H9 (cell line): ENCODE results near the gene DDOST. TPM values are rescaled to one million over a fixed set of nuclear protein-coding genes. Genes with fewer than 3 reads are reported as not detected.

Experiments
- DNase-seq: peaks from one replicate; pipeline ENCODE4 v3.0.0-alpha.2; 2017
- H2AFZ ChIP-seq: one replicate; pipeline ENCODE4 v1.6.1; 2013; ENCODE audit warnings: mild to moderate bottlenecking, low read length, control low read depth, moderate library complexity
- H2AK5ac ChIP-seq: 2 replicates; pipeline ENCODE4 v1.6.1; 2013; ENCODE audit warnings: low read length, control low read depth, mixed read lengths; ENCODE audit not compliant: insufficient read length
- H2BK120ac ChIP-seq: one replicate; pipeline ENCODE4 v1.6.1; 2013; ENCODE audit warnings: low read depth, mild to moderate bottlenecking, low read length, control low read depth, inconsistent platforms; ENCODE audit not compliant: poor library complexity, severe bottlenecking
- H2BK12ac ChIP-seq: 2 replicates; pipeline ENCODE4 v1.6.1; 2013; ENCODE audit warnings: low read length, control low read depth, mixed read lengths, low read depth; ENCODE audit not compliant: insufficient read length
- H2BK15ac ChIP-seq: 2 replicates; pipeline ENCODE4 v1.6.1; 2013; ENCODE audit warnings: low read depth, low read length, control low read depth
- H2BK20ac ChIP-seq: one replicate; pipeline ENCODE4 v1.6.1; 2013; ENCODE audit warnings: low read depth, mild to moderate bottlenecking, low read length, control low read depth, inconsistent platforms; ENCODE audit not compliant: poor library complexity, severe bottlenecking
- H2BK5ac ChIP-seq: 2 replicates; pipeline ENCODE4 v1.6.1; 2013; ENCODE audit warnings: low read length, control low read depth, mixed read lengths; ENCODE audit not compliant: insufficient read length
- H3K14ac ChIP-seq: 2 replicates; pipeline ENCODE4 v1.6.1; 2013; ENCODE audit warnings: low read length, control low read depth; ENCODE audit not compliant: insufficient read depth
- H3K18ac ChIP-seq: 2 replicates; pipeline ENCODE4 v1.6.1; 2013; ENCODE audit warnings: low read depth, mild to moderate bottlenecking, mixed read lengths, low read length, control low read depth; ENCODE audit not compliant: insufficient read length
- H3K23ac ChIP-seq: 2 replicates; pipeline ENCODE4 v1.6.1; 2013; ENCODE audit warnings: low read length, control low read depth, mixed read lengths, low read depth; ENCODE audit not compliant: insufficient read length
- H3K23me2 ChIP-seq: 2 replicates; pipeline ENCODE4 v1.6.1; 2013; ENCODE audit warnings: low read depth, mild to moderate bottlenecking, mixed read lengths, low read length, control low read depth; ENCODE audit not compliant: insufficient read length, poor library complexity, severe bottlenecking
- H3K27ac ChIP-seq: 2 replicates; pipeline ENCODE4 v1.5.1; 2013; ENCODE audit warnings: low read length, control low read depth, mixed read lengths, low read depth; ENCODE audit not compliant: insufficient read length
- H3K27me3 ChIP-seq: 2 replicates; pipeline ENCODE4 v1.6.1; 2013; ENCODE audit warnings: low read length, control low read depth, inconsistent platforms; ENCODE audit not compliant: insufficient read depth
- H3K4ac ChIP-seq: 2 replicates; pipeline ENCODE4 v1.6.1; 2013; ENCODE audit warnings: low read depth, mild to moderate bottlenecking, control low read depth, inconsistent platforms, low read length, moderate library complexity
- H3K4me1 ChIP-seq: 2 replicates; pipeline ENCODE4 v1.6.1; 2013; ENCODE audit warnings: low read length, control low read depth, inconsistent platforms; ENCODE audit not compliant: insufficient read depth
- H3K4me2 ChIP-seq: 2 replicates; pipeline ENCODE4 v1.6.1; 2013; ENCODE audit warnings: low read length, control low read depth, mixed read lengths; ENCODE audit not compliant: insufficient read length, insufficient read depth
- H3K56ac ChIP-seq: 2 replicates; pipeline ENCODE4 v1.6.1; 2013; ENCODE audit warnings: low read depth, mild to moderate bottlenecking, mixed read lengths, low read length, control low read depth; ENCODE audit not compliant: insufficient read length
- H3K79me1 ChIP-seq: 2 replicates; pipeline ENCODE4 v1.6.1; 2013; ENCODE audit warnings: low read depth, mild to moderate bottlenecking, moderate library complexity, low read length, control low read depth, inconsistent platforms; ENCODE audit not compliant: insufficient read depth, poor library complexity, severe bottlenecking
- H3K79me2 ChIP-seq: 2 replicates; pipeline ENCODE4 v1.6.1; 2013; ENCODE audit warnings: low read length, control low read depth, inconsistent platforms; ENCODE audit not compliant: insufficient read depth
- H3K9ac ChIP-seq: 2 replicates; pipeline ENCODE4 v1.6.1; 2013; ENCODE audit warnings: low read length, control low read depth, mixed read lengths; ENCODE audit not compliant: insufficient read length; ENCODE audit errors: extremely low read depth
- H3K9me3 ChIP-seq: one replicate; pipeline ENCODE4 v1.6.1; 2013; ENCODE audit warnings: low read depth, low read length, inconsistent platforms; ENCODE audit not compliant: control insufficient read depth
- H3T11ph ChIP-seq: one replicate; pipeline ENCODE4 v1.6.1; 2013; ENCODE audit warnings: mild to moderate bottlenecking, low read length, control low read depth, inconsistent platforms
- H4K20me1 ChIP-seq: one replicate; pipeline ENCODE4 v1.6.1; 2013; ENCODE audit not compliant: control insufficient read depth, insufficient read length, insufficient read depth
- H4K5ac ChIP-seq: 2 replicates; pipeline ENCODE4 v1.6.1; 2013; ENCODE audit warnings: low read depth, mild to moderate bottlenecking, mixed read lengths, low read length, control low read depth; ENCODE audit not compliant: insufficient read length
- H4K8ac ChIP-seq: replicated peaks from 2 replicates; pipeline ENCODE4 v1.6.1; 2013; ENCODE audit warnings: low read length, control low read depth, mixed read lengths, low read depth; ENCODE audit not compliant: insufficient read length
- H4K91ac ChIP-seq: 2 replicates; pipeline ENCODE4 v1.6.1; 2013; ENCODE audit warnings: low read depth, mild to moderate bottlenecking, moderate library complexity, mixed read lengths, low read length, control low read depth; ENCODE audit not compliant: insufficient read length
- H3K27ac Mint-ChIP-seq, 3 experiments: 2 replicates in 2 of 3; 3 replicates in 1 of 3; pipeline ENCODE4 v1.8.0; 2020 to 2021; ENCODE audit warnings: mixed read lengths in 3 of 3, mild to moderate bottlenecking in 1 of 3, moderate library complexity in 1 of 3
- H3K27me3 Mint-ChIP-seq: 2 replicates; pipeline ENCODE4 v1.8.0; 2021; ENCODE audit warnings: low read depth, mild to moderate bottlenecking, moderate library complexity, mixed read lengths
- H3K36me3 Mint-ChIP-seq, 3 experiments: 2 replicates in 2 of 3; 3 replicates in 1 of 3; pipeline ENCODE4 v1.8.0; 2020 to 2021; ENCODE audit warnings: low read depth in 3 of 3, mixed read lengths in 3 of 3; ENCODE audit not compliant: insufficient read depth in 1 of 3
- H3K4me1 Mint-ChIP-seq, 2 experiments: 2 replicates each; pipeline ENCODE4 v1.8.0; 2020; ENCODE audit warnings: mixed read lengths in 2 of 2
- H3K4me3 Mint-ChIP-seq, 2 experiments: 2 replicates in 1 of 2; 3 replicates in 1 of 2; pipeline ENCODE4 v1.8.0; 2020 to 2021; ENCODE audit warnings: mild to moderate bottlenecking in 2 of 2, mixed read lengths in 2 of 2, moderate library complexity in 1 of 2
- H3K9me3 Mint-ChIP-seq, 2 experiments: 2 replicates in 1 of 2; 3 replicates in 1 of 2; pipeline ENCODE4 v1.8.0; 2020; ENCODE audit warnings: mild to moderate bottlenecking in 2 of 2, mixed read lengths in 2 of 2, moderate library complexity in 1 of 2
- CTCF ChIP-seq: fragments of 200-600 bp; sonication (generic); conservative IDR thresholded peaks from 3 replicates; pipeline ENCODE4 v1.8.0; 2021; ENCODE audit warnings: antibody characterized with exemption, mild to moderate bottlenecking
- WGBS: extraction: QIAGEN DNeasy Blood & Tissue Kit; methylation state at CpG from one replicate; pipeline ENCODE4 v1.1.7; 2013; ENCODE audit warnings: missing lambda C conversion rate, low lambda C conversion rate, mixed read lengths; ENCODE audit not compliant: insufficient read length; ENCODE audit errors: extremely low coverage; 5-methylcytosine and 5-hydroxymethylcytosine counted together
- total RNA-seq: library from RNA; stranded (reverse); gene quantifications from 2 replicates; pipeline ENCODE4 v1.2.1, GENCODE V29; 2021

Gene DDOST
- total RNA-seq, 1 experiment from 2014 or later = 255 TPM

DNA sequence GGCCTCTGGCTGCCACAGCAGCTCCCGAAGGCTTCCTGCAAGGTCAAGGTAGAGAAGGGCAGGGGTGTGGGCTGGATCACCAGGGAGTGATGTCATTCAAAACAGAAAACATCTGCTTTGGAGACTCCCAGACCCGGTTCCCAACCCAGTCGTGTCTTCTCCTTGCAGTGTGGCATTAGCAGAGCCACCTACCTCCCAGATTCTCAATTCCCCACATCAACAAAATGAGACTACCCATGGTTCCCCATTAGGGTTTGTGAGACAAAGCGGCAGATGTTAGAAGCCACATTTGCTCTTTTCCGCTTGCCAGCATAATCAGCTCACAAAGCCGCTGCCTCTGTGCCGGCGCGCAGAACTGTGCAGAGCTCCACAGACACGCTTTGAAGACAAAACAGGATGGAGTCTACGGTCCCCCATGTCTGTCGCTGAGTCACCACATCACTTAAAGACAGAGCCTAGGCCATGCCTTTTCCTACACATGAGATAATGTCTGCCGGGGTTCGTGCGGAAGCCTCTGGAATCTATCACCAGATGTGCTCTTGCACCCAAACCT lies 44.1 kb upstream of the DDOST start:
- H2AFZ ChIP-seq = no peak overlapping the region
- H2BK5ac ChIP-seq = no peak overlapping the region
- no peak overlapping the region for H3K14ac ChIP-seq
- no peak overlapping the region for H3K56ac ChIP-seq
- H3K23ac ChIP-seq = no peak overlapping the region
- H3K9me3 Mint-ChIP-seq = no peaks in the 10 kb centered on the region
- no peaks in the 10 kb centered on the region for H3K79me1 ChIP-seq
- no peak overlapping the region for H2BK15ac ChIP-seq
- no peaks in the 10 kb centered on the region for H4K20me1 ChIP-seq
- no peak overlapping the region for H3K9ac ChIP-seq
- H4K8ac ChIP-seq = no peak overlapping the region
- H2BK12ac ChIP-seq = no peak overlapping the region
- no peak overlapping the region for H3K27ac Mint-ChIP-seq
- no peaks in the 10 kb centered on the region for H3K4me1 ChIP-seq
- no peak overlapping the region for H3K18ac ChIP-seq
- no CpG with 5 or more reads among the region's 15 CpGs for WGBS
- H2AK5ac ChIP-seq = no peak overlapping the region
- no peak overlapping the region for H4K5ac ChIP-seq
- no peak for DNase-seq
- H3T11ph ChIP-seq = no peak overlapping the region
- no peaks in the 10 kb centered on the region for H3K79me2 ChIP-seq
- no peaks in the 10 kb centered on the region for H3K9me3 ChIP-seq
- H2BK20ac ChIP-seq = no peak overlapping the region
- H3K27ac ChIP-seq = no peak overlapping the region
- no peak overlapping the region for H3K4me2 ChIP-seq
- H3K36me3 Mint-ChIP-seq = peaks cover 5 to 36% (median 9%) of the 10 kb centered on the region in 3 experiments; a peak in 4 of 7 replicates
- no peaks in the 10 kb centered on the region for H3K4me1 Mint-ChIP-seq
- H3K4ac ChIP-seq = no peak overlapping the region
- no peak overlapping the region for H4K91ac ChIP-seq
- H3K27me3 ChIP-seq = no peaks in the 10 kb centered on the region
- no peaks in the 10 kb centered on the region for H3K23me2 ChIP-seq
- no peak for TF ChIP-seq CTCF
- no peak overlapping the region for H2BK120ac ChIP-seq
- H3K4me3 Mint-ChIP-seq = no peak overlapping the region
- peaks cover 4% of the 10 kb centered on the region; the same call in 1 of the 2 replicates for H3K27me3 Mint-ChIP-seq
